Measurements from ENCODE around the gene SNAP91.

SNAP91 gene

DNA sequence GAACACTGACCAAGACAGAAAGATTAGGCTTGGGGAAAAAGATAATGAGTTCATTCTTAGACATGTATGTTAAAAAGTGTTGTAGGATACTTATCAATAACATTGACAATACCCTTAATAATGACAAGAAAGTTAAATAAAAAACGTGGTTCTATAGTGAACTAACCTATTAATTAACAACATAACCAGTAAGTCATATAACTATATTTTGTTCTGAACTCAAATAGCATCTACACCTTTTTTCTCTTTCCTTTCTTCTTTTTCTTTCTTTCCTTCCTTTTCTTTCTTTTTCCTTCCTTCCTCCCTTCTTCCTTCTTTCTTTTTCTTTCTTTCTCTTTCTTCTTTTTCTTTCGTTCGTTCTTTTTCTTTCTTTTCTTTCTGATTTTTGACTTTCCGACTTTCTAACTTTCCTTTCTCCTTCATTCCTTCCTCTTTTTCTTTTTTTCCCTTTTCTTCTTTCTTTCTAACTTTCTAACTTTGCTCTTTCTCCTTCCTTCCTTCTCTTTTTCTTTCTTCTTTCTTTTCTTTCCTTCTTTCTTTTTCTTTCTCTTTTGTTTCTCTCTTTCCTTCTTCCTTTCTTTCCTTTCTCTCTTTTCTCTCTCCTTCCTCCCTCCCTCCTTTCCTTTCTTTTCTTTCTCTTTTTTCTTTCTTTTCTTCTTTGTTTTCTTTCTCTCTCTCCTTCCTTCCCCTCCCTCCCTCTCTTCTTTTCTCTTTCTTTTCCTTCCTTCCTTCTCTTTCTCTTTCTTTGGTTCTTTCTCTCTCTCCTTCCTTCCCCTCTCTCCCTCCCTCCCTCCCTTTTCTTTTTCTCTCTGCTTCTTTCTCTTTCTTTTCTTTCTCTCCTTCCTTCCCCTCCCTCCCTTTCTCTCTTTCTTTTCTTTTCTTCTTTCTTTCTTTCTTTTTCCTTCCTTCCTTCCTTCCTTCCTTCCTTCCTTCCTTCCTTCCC is 172.0 kb downstream of the SNAP91 start:
- DNase-seq, result no peak

DNA sequence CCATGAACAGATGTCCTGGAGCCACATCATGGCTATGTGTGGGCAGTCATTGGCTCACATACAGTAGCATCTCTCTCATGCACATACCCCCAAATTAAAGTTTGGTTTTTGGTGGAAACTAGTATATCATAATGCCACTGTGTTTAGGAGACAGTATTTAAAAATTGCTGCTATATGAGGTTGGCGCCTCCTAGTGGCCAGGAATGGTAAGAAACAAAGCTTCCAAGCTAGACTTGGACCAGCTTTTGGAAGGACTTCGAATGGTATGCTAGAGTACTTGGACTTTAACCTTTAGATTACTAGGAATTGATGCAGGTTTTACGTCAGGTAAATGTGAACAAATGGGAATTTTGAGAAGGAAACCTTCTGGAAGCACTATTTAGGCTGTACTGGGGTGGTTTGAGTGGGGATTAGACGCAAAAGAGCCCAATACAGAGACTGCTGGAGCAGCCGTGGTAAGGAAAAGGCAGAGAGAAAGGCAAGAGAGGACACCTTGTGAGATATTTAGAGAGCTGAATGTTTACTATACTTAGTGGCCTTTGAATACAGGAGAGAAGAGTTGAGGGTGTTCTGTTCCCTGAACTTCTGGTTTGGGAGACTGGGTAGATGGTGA is 172.8 kb downstream of the SNAP91 start:
- DNase-seq, result no peak

DNA sequence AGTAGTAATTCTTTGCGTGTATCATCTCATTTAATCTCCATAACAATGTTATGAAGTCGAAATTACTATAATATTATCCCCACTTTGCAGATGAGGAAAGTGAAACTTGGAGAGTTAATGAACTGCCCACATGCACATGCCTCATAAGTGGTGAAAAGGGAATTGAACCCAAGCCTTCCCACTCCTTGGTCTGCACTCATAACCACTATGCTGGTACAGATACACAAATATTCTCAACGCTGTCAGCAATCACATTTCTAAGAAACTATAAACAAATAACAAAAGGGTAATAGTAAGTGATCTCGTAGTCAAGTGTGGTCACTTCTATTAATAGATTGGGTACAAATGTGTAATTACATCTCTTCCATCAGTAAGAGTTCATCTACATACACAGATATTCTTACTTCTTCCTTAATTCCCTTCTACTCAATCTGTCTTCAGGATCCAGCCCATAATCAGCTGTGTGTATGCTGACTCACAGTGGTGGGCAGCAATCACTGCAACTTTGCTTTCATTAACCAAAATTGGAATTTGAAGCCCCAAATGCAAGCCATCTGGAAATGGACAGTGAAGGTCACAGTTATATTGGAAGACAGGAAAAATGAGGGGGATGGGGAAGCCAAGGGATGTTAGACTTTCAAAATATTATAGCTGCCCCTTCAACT is 190.0 kb downstream of the SNAP91 start:
- no peak for DNase-seq

DNA sequence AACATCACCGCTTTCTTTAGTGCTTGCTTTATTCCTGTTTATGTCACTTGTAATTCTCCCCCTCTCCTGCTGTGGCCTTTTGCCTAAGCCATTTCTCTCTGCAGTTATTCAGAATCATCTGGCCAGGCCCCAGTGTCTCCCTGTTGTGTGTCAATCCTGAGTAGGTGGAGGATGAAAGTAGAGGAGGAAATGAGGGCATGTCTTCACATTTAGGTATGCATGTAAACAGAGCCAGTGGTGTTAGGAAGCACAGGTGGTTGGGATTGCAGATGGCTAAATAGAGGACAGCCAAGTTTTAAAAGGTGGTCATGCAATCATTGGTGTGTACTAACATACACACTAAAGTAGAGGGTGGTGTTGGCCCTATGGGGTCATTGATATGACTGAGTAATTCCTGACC is 191.4 kb downstream of the SNAP91 start:
- DNase-seq, result no peak

DNA sequence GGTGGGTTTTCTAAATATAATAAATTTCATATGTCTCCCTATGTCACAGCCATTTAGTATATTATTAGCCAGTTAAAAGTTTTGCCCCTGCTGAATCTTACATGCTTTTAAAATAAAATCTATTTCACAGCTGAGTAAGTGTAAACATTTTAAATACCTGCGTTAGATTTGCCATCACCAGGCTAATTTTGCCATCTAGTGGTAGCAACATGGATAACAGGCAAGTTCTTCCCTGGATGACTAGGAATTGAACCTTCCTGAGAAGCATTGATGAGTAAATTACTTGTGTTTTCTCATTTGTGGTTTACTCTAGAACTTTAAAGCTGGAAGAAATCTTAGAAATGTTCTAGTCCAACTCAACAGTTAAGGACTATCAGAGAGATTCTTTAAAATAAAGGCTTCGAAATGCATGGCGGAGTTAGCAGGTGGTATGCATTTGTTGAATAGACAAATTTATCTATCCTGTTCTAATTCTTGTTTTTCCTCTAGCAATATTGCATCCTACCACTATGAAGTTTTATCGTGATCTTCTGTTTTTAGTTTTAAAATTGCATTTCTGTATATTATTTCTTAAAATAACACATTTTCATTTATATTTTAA is 193.9 kb downstream of the SNAP91 start:
- no peak for DNase-seq

DNA sequence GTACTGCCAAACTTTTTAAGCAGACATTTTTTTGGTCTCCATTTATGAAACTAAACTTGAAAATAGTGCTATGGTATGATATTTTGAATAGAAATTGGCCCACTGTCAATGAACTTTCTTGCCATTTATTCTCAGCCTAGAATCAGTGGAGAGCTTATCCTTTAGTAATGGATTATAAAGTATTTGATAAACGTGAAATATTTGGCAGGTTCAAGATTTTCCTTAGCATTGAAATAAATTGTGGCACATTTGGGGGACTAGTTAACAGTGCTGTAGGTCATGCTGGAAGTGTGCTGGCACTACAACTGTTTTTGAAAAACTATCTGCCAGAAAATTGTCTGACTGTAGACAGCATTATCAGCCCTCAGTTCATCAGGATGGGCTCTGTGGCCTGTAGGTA is 194.4 kb downstream of the SNAP91 start:
- DNase-seq, result no peak

DNA sequence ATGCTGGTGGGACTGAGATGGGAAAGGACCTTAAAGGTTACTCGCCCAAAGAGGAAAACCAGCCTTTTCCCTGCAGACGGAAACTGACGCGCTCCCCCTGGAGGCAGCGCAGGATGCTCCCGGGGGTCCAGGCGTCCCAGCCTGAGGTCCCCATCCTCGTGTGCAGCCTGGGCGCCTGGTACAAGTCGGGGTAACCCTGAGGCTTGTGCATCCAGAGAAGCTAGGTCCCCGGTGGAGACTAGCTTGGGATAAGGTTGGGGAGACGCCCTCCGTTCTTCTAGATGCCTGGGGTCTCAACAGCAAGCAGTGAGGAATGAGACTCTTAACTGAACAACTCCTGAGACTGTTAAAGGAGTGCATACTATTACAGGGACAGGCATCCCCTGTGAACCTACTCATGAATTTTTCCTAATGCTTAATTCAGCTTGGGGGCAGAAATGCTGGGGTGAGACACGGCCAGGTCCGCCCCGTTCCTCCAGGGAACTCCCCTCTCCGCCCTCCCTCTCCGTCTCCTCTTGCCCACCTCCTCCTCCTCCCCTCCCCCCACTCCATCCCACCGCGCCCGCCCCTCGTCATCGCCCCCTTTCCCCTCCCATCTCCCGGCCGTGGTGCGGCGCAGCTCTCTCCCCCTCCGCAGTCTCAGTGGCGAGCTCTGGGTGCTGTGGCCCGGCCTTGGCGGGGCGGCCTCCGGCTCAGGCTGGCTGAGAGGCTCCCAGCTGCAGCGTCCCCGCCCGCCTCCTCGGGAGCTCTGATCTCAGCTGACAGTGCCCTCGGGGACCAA is 196.8 kb downstream of the SNAP91 start, which contains the start of gene PRSS35:
PRSS35 (plus strand) TSS at position 634 of the 781 bp plus-strand sequence. CDS start 10,908 bp downstream, outside the sequence.
- DNase-seq, result no peak

DNA sequence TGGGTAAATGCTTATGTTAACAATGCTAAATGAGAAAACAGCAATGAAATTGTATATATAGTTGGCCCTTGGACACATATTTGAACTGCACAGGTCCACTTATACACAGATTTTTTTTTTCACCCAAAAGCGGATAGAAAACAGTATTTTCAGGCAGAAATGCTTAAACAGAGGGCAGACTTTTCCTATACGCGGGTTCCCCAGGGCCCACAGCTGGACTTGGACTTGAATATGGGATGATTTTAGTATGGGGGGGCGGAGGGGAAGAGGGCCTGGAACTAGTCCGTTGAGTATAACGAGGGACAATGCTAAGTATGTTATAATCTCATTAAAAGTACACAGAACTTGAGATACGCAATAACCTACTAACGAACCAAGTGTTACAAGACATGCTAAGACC is 197.6 kb downstream of the SNAP91 start:
- DNase-seq, result no peak

DNA sequence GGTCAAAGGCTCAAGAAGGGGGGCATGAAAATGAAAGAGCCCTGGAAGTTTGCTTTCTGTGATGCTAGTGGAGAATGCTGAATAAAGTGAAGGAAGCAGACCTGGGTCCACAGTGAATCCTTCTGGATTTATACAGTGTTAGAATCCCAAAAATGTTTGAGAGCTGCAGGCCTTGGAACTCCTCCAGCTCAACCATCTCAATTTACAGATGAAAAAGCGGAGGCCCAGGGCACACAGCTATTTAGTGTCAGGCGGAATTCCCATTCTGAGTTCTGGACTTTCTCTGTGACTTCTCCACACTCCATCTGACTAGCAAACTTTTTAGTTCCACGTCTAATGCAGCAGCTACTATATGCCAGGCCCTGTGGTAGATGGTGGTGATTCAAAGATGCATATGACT is 198.1 kb downstream of the SNAP91 start:
- DNase-seq, result no peak

DNA sequence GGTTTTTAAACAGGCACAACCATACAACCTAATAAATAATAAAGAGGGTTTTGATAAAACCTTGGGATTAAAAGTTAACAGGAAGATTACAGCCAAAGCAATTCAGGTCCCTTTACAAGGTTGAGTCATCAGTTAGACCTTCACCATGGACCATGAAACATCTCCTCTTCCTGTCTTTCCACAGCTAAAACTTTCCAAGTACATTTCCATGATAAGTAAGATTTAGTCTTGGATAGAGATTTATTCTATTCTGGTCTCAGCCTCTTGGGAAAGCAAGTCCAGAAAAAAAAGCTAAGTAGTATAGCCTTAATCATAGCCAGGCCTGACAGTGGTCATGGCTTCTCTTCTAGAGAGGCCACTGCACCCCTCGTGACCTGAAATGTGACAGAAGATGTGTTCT is 199.5 kb downstream of the SNAP91 start:
- no peak for DNase-seq

DNA sequence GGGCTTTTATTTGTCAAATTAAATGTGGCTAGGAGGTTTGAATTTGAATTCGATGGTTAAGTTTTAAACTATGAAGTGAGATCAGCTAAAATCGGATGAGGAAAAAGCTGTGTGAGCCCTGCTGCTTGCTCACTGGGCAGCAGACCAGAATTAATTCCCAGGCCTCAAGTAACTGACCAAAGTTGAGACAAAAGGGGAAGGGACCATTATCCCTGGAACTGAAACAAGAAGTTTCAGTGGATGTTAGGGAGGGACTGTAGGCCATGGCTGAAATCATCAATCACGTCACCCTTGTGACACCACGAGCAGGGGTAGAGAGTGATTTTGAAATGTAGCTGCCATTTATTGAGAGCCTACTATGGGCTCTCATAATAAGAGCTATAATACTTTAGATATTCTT is 203.5 kb downstream of the SNAP91 start:
- DNase-seq, result no peak
